Keratinocyte (primary cell): ENCODE measurements around the gene AKIRIN1. TPM values are rescaled to one million over a fixed set of nuclear protein-coding genes. Genes with fewer than 3 reads are reported as not detected.
"Not testable (repeated sequence)": the region's sequence is repeated elsewhere in the genome, so short reads cannot be mapped to it uniquely, and the experiment has no call there.

Experiments used
- DNase-seq: peaks from one replicate; pipeline ENCODE4 v3.0.0-alpha.2; 2011; ENCODE audit warnings: low read depth, missing footprints, low spot score
- FAIRE-seq: peaks from 2 replicates; lab custom pipeline; 2011; peaks lifted over from hg19 to GRCh38; lab: Jason Lieb, UNC
- H2AFZ ChIP-seq: 2 replicates; pipeline ENCODE4 v1.6.0; 2012; ENCODE audit warnings: low read length, control low read depth, inconsistent platforms; ENCODE audit not compliant: control insufficient read depth
- H3K27ac ChIP-seq: 2 replicates; pipeline ENCODE4 v1.5.1; 2011; ENCODE audit warnings: low read length; ENCODE audit not compliant: control insufficient read depth, insufficient read depth
- H3K27me3 ChIP-seq: 3 replicates; pipeline ENCODE4 v1.6.0; 2011; ENCODE audit warnings: low read length; ENCODE audit not compliant: control insufficient read depth, insufficient read depth; ENCODE audit errors: extremely low read depth
- H3K36me3 ChIP-seq, 2 experiments: 2 replicates in 1 of 2; 3 replicates in 1 of 2; pipeline ENCODE4 v1.5.1; 2011; ENCODE audit warnings: low read length in 2 of 2, mild to moderate bottlenecking in 1 of 2; ENCODE audit not compliant: control insufficient read depth in 2 of 2, insufficient read depth in 2 of 2; ENCODE audit errors: extremely low read depth in 1 of 2
- H3K4me1 ChIP-seq: 3 replicates; pipeline ENCODE4 v1.5.1; 2011; ENCODE audit warnings: low read length; ENCODE audit not compliant: control insufficient read depth, insufficient read depth; ENCODE audit errors: extremely low read depth
- H3K4me2 ChIP-seq: 3 replicates; pipeline ENCODE4 v1.6.0; 2011; ENCODE audit warnings: low read depth, low read length; ENCODE audit not compliant: control insufficient read depth, insufficient read depth; ENCODE audit errors: extremely low read depth
- H3K4me3 ChIP-seq, 3 experiments: fragments of 200-600 bp in 1 of 3; sonication (generic) in 1 of 3; 2 replicates in 2 of 3; 3 replicates in 1 of 3; pipeline ENCODE4 v1.5.1; 2011 to 2016; ENCODE audit warnings: low read length in 3 of 3, mild to moderate bottlenecking in 3 of 3, control low read depth in 2 of 3, inconsistent platforms in 1 of 3, low read depth in 1 of 3, mixed read lengths in 1 of 3, mixed run types in 1 of 3, moderate library complexity in 1 of 3; ENCODE audit not compliant: control insufficient read depth in 2 of 3, insufficient read depth in 2 of 3; ENCODE audit errors: extremely low read depth in 1 of 3
- H3K79me2 ChIP-seq: 2 replicates; pipeline ENCODE4 v1.6.0; 2012; ENCODE audit warnings: low read length; ENCODE audit not compliant: control insufficient read depth, insufficient read depth
- H3K9ac ChIP-seq: 3 replicates; pipeline ENCODE4 v1.6.0; 2011; ENCODE audit warnings: low read length; ENCODE audit not compliant: control insufficient read depth, insufficient read depth; ENCODE audit errors: extremely low read depth
- H3K9me1 ChIP-seq: 3 replicates; pipeline ENCODE4 v1.6.0; 2011; ENCODE audit warnings: low read length; ENCODE audit not compliant: control insufficient read depth, insufficient read depth; ENCODE audit errors: extremely low read depth
- H3K9me3 ChIP-seq: 2 replicates; pipeline ENCODE4 v1.5.1; 2012; ENCODE audit warnings: low read depth, low read length; ENCODE audit not compliant: control insufficient read depth
- H4K20me1 ChIP-seq: 3 replicates; pipeline ENCODE4 v1.6.0; 2011; ENCODE audit warnings: low read length; ENCODE audit not compliant: control insufficient read depth, insufficient read depth; ENCODE audit errors: extremely low read depth
- EZH2 ChIP-seq: IDR thresholded peaks from one replicate; pipeline ENCODE4 v1.6.1; 2012; ENCODE audit warnings: inconsistent platforms, mild to moderate bottlenecking, low read length, moderate library complexity
- dilution Hi-C: fragments of 300-500 bp; cut with MboI; formaldehyde crosslinking; loops from one replicate; pipeline ENCODE4 v1.7.0; 2020; ENCODE audit warnings: low sequenced_read_pairs; ENCODE audit not compliant: extremely low pct_ligation_motif_present
- polyA plus RNA-seq, 5 experiments: library from polyadenylated mRNA; depleted of rRNA in 3 of 5; stranded (reverse) in 3 of 5; stranded (forward) in 1 of 5; unstranded in 1 of 5; fragments of >200 nt; gene quantifications; 1 replicate in 1 of 5; 2 replicates in 3 of 5; 3 replicates in 1 of 5; pipeline versions ENCODE4 v1.2.1 to v1.2.3, GENCODE V29; 2011 to 2012; ENCODE audit warnings: missing spikeins in 2 of 5, low read depth in 1 of 5, low replicate concordance in 1 of 5
- TF ChIP-seq, protein P1 (sequence below), 3 experiments: IDR thresholded peaks in 1 of 3; conservative IDR thresholded peaks in 1 of 3; optimal IDR thresholded peaks in 1 of 3; 2 replicates in 2 of 3; 3 replicates in 1 of 3; pipeline versions ENCODE3 to v1.5.1; 2011; ENCODE audit warnings: low read length in 3 of 3, mild to moderate bottlenecking in 3 of 3, moderate library complexity in 2 of 3, control low read depth in 1 of 3, inconsistent platforms in 1 of 3; ENCODE audit not compliant: insufficient read depth in 2 of 3; ENCODE audit errors: extremely low read depth in 1 of 3

AKIRIN1 gene
- polyA plus RNA-seq, 1 donor (not counting 4 experiments of a cell fraction or from before 2014, with no cell fraction given) = 111 TPM

DNA sequence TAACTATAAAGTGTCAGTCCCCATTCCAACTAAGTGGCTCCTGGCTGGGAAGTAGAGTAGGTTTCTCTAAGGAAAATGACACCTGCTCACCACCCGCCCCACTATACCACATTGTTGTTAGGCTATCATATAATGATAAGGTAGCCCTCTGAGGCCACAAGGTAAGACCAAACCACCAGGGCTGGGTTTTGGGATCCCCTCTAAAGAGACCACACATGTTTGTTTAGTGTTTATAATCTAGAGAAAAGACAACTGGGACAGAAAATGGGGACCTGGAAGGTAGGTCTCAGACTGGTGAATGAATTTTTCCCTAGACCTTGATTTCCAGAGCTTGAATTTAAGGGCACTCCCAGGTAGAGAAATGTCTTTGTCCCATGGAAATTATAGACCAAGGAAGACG, 15.2 kb downstream of the AKIRIN1 start:
- Histone ChIP-seq H3K27ac (no peak overlapping the region), H3K9me1 (no peaks in the 10 kb centered on the region), H3K4me2 (no peak overlapping the region), H2AFZ (no peak overlapping the region), H3K27me3 (no peaks in the 10 kb centered on the region), H3K9me3 (no peaks in the 10 kb centered on the region), H3K36me3 (peaks cover 19 to 36% of the 10 kb centered on the region in 2 experiments), H4K20me1 (peaks cover 4% of the 10 kb centered on the region), H3K4me3 (no peak overlapping the region), H3K4me1 (peaks cover 35% of the 10 kb centered on the region), H3K79me2 (peaks cover 9% of the 10 kb centered on the region), H3K9ac (no peak overlapping the region)
- no peak for DNase-seq
- FAIRE-seq = no peak
- dilution Hi-C loops = no loop called here
- no peak for TF ChIP-seq EZH2
- TF ChIP-seq, protein P1, sequence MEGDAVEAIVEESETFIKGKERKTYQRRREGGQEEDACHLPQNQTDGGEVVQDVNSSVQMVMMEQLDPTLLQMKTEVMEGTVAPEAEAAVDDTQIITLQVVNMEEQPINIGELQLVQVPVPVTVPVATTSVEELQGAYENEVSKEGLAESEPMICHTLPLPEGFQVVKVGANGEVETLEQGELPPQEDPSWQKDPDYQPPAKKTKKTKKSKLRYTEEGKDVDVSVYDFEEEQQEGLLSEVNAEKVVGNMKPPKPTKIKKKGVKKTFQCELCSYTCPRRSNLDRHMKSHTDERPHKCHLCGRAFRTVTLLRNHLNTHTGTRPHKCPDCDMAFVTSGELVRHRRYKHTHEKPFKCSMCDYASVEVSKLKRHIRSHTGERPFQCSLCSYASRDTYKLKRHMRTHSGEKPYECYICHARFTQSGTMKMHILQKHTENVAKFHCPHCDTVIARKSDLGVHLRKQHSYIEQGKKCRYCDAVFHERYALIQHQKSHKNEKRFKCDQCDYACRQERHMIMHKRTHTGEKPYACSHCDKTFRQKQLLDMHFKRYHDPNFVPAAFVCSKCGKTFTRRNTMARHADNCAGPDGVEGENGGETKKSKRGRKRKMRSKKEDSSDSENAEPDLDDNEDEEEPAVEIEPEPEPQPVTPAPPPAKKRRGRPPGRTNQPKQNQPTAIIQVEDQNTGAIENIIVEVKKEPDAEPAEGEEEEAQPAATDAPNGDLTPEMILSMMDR (optimal IDR thresholded peaks at IDR 0.05 in 1 of 3, IDR thresholded peaks at IDR 0.05 in 1 of 3, conservative IDR thresholded peaks at IDR 0.05 in 1 of 3; ENCODE audit: extremely low read depth in 1 of 3, insufficient read depth in 2 of 3, low read length in 3 of 3) = no peak

DNA sequence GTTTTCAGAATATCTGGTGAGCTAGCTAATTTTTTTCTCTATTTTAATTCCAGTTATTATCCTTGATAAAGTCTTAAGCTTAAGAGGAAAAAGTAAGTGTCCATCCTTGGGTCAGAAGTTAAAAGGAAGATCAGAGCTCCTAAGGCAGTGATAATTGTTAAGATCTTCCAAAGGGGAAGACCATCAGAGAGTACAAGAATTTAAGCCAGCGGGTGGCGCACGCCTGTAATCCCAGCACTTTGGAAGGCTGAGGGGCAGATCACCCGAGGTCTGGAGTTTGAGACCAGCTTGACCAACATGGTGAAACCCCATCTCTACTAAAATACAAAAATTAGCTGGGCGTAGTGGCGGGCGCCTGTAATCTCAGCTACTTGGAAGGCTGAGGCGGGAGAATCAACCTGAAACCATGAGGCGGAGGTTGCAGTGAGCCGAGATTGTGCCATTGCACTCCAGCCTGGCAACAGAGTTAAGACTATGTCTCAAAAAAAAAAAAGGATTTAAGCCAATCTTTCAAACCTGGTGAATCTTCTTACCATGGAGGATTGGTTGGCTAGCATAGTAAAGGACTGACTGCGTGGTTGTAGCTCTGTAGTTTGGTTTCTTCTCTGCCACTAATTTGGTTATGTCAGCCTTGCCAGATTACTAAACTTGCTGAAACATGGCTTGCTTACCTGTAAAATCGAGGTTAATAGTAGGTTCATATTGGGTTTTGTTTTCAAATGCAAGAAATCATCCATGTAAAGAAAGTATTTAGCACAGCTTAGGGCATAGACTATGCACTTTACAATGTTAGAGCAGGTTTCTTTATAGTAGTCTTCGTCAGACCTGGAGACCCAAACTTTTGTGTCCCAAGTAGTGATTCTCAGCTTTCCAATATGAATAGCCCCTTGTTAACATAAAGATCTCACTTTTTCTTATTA, 15.9 kb downstream of the AKIRIN1 start:
- TF ChIP-seq, protein P1 (optimal IDR thresholded peaks at IDR 0.05 in 1 of 3, IDR thresholded peaks at IDR 0.05 in 1 of 3, conservative IDR thresholded peaks at IDR 0.05 in 1 of 3; ENCODE audit: extremely low read depth in 1 of 3, insufficient read depth in 2 of 3, low read length in 3 of 3) = no peak
- TF ChIP-seq EZH2 = no peak
- dilution Hi-C loops = no loop called here
- H3K27me3 ChIP-seq = no peaks in the 10 kb centered on the region

DNA sequence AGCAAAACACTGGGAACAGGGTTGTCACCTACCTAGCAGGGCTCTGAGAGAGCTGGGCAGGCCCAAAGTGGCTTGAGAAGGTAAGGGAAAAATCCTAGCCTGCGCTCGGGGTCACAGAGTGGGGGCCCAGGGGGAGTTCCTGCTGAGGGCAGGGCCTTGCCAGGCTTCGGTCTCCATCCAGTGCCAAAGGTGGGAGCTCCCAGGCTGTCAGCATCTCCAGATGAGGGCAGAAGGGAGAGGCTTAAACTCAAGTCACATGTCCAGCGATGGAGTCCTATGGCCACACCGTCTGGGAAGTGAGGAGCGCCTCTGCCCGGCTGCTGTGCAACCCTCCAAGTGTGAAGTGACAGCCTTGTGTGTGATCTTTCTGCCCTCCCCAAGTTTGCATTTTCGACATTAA, 23.9 kb downstream of the AKIRIN1 start:
- H3K4me2 ChIP-seq, H3K4me3 ChIP-seq, H3K4me1 ChIP-seq, H3K79me2 ChIP-seq, H3K27ac ChIP-seq, H3K27me3 ChIP-seq, H3K9ac ChIP-seq, dilution Hi-C loops, H3K9me3 ChIP-seq, DNase-seq, H3K36me3 ChIP-seq, FAIRE-seq, H2AFZ ChIP-seq, H3K9me1 ChIP-seq, H4K20me1 ChIP-seq: not testable (repeated sequence)

More for the DNA sequence above, 15.9 kb downstream of the AKIRIN1 start:
- Histone ChIP-seq H3K36me3 (peaks cover 20 to 33% of the 10 kb centered on the region in 2 experiments), H3K9me1 (no peaks in the 10 kb centered on the region), H3K4me2 (no peak overlapping the region), H4K20me1 (no peaks in the 10 kb centered on the region), H3K27ac (no peak overlapping the region), H3K9me3 (no peaks in the 10 kb centered on the region), H2AFZ (no peak overlapping the region), H3K4me1 (peaks cover 28% of the 10 kb centered on the region), H3K4me3 (no peak overlapping the region), H3K9ac (no peak overlapping the region), H3K79me2 (peaks cover 9% of the 10 kb centered on the region)
- no peak for DNase-seq
- no peak for FAIRE-seq
